C4-2B (cell line): Measurements from ENCODE around the gene CASZ1.

ENCODE experiments used
- CTCF ChIP-seq: fragments of 450-650 bp; conservative IDR thresholded peaks from 2 replicates; pipeline ENCODE4 v1.5.1; 2017; ENCODE audit warnings: mild to moderate bottlenecking
- ZFX ChIP-seq: fragments of 450-650 bp; IDR thresholded peaks from 2 replicates; pipeline ENCODE4 v1.6.1; 2017

GRCh38 chr1:10680487-10680886 is 116.0 kb downstream of the CASZ1 start:
- TF ChIP-seq CTCF (no peak), ZFX (no peak)
